GM21528 (cell line): Measurements from ENCODE around the gene UBASH3A.
"Not testable (repeated sequence)": the region's sequence is repeated elsewhere in the genome, so short reads cannot be mapped to it uniquely, and the experiment has no call there.

Experiments
- ATAC-seq: cut with Tn5 transposase; IDR thresholded peaks from one replicate; pipeline ENCODE4 v1.9.1; 2021; ENCODE audit warnings: mild to moderate bottlenecking, moderate library complexity; ENCODE audit not compliant: unreplicated experiment, low FRiP score

UBASH3A gene

GRCh38 chr21:42463861-42464515 lies 60.3 kb downstream of the UBASH3A start:
- ATAC-seq, result no peak

DNA sequence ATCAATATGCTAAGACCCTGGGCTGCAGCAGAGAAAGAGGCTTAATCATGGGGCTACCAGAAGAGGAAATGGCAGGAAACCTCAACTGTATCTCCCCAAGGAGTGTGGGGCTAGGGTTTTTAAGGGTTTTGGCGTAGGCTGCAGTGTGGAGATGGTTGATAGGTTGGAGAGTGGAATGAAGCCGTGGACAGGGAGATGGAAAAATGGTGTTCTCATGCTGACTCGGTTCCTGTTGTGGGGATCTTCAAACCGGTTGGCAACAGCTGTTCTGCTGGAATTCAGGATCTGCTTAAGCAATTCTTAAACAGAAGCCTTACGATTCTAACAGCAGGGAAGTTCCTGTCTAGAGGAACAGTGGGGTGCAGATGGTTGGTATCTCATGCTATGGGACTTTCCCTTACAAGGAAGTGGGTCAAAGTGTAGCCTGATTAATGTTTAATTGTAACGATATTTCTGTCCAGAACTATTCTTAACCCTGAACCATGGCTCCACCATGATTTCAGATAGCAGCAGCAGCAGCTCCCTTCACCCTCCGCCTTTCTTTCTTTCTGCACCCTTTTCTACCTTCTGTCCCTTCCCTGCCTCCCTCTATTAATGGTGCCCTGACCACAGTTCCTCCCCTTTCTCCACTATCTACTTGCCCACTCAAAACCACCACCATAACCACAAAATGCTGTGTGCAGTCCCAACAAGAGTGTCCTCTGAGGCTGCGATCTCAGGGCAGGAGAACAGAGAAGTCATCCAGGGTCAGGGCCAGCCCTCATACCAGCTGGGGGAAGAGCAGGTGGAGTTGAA lies 61.5 kb downstream of the UBASH3A start:
- ATAC-seq, result no peak

GRCh38 chr21:42465803-42466127 lies 62.1 kb downstream of the UBASH3A start:
- no peak for ATAC-seq

- no peak for ATAC-seq
Measured at GRCh38 chr21:42466700-42467099, 63.0 kb downstream of the UBASH3A start.

DNA sequence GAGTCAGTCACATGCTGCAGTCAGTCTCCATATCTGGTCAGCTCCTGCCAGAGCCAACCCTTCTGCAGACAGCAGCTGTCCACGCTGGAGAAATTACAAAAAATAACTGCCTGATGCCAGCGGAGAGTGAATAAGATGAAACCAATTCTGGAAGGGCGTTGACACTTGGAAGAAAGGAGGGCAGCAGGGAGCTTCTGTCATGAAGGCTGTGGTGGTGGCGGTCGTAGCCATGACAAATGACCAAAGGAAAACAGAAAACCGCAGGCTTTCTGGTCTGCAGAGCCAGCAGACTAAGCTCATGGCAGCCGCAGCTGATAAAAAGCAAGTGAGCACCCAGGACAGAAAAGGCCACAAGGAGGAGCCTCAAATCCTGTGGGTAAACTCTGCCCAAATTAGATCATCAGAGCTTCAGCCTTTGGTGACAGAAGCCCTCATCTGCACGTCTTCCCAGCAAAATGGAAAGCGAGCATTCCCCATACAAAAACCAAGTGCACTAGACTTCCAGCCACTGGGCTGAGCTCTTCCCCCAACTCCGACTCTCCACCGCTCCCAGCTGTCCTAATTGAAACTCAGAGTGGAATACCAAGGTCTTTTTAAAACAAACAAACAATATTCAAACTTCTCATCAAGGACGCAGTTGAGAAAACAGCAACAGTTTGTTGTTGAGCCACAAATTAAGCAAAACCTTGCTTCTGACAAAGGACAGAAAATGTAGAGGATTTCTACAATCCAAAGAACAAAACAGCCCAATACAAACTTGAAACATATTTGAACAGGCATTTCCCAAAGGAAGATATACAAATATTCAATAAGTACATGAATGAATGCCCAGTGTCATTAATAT lies 63.7 kb downstream of the UBASH3A start:
- ATAC-seq, result no peak

- no peak for ATAC-seq
Measured at GRCh38 chr21:42468491-42469131, 64.9 kb downstream of the UBASH3A start.

GRCh38 chr21:42469272-42469671 lies 65.6 kb downstream of the UBASH3A start:
- ATAC-seq, result no peak

- not testable (repeated sequence) for ATAC-seq
Measured at GRCh38 chr21:42469726-42470125, 66.0 kb downstream of the UBASH3A start.

DNA sequence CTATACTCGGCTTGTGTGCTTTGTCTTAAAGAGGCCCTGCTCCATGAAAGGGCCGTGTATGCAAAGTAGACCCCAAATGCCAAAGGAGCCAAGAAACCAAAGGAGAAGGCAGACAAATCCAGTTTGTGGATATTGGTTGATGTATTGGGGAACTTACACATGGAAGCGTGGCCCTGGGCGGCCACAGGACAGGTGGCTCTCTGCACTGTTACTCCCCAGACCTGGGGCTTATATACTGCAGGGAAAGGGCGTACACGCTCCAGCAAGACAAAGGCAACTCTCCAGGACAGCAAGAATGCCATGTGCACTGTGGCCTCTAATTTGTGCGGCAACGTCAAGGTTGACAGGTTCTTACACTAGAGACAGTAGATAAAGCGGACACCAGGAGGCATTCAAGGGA lies 67.5 kb downstream of the UBASH3A start:
- no peak for ATAC-seq

DNA sequence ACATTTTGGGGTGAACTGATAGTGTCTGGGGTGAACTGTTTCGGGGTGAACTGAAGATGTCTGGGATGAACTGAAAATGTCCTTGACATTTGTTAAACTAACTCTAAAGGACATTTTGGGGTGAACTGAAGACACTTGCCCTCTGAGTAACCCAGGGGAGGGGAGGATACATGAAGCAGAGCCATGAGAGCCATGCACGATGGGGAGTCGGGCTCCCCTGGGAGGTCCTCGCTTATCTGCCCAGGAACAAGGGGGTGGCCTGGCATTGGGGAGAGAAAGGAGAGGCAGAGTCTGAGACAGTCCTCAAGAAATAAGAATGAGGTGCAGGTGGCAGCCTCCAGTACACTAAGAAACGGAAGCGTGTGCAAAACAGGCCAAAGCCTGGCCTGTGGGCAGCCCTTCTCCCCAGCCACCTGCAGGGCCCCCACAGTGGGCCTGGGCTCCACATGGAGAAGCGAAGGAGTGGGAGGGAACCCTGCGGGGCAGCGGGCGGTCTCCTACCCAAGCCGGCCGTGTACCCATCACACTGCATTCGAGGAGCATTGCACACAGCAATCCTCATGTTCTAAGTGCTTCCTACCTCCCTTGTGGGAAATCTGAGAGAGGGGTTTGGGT lies 68.1 kb downstream of the UBASH3A start:
- ATAC-seq, result no peak

DNA sequence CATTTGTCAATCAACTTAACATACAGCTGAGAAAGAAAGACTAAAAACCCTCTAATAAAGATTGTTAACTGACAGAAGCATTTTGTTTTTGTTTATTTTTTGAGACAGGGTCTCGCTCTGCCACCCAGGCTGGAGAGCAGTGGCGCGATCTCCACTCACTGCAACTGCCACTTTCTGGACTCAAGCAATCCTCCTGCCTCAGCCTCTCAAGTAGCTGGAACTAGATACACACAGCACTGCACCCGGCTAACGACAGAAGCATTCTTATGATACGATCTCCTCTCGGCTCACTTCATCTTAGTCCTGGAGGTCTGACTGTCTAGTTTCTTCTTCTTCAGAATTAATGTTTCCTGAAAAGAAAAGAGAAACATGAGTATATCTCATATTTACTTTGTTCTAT lies 68.8 kb downstream of the UBASH3A start:
- ATAC-seq, result no peak

DNA sequence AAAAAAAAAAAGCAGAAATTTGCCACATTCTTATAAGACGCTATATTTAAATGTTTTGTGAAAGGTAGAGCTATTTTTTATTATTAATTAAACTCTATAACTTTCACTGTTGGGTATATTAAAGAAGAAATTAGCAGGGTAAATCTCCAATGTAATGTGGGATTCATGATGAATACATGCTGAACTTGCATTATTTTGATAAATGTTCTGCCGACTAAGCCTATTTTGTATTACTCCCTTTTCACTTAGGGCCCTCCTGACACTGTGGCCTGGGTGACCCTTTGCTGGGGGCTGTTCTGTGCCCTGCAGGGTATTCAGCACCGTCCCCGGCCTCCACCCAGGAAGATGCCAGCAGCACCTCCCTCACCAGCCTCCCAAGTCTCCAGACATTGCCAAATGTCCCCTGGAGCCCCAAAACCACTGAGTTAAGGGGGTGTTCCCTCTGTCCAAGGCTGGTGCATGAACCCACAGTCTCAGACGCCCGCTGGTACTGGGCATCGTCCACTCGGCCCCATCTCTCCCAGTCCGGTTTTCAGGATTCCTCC lies 69.9 kb downstream of the UBASH3A start:
- ATAC-seq, result no peak

- ATAC-seq, result no peak
Measured at GRCh38 chr21:42474043-42474831, 70.5 kb downstream of the UBASH3A start.

DNA sequence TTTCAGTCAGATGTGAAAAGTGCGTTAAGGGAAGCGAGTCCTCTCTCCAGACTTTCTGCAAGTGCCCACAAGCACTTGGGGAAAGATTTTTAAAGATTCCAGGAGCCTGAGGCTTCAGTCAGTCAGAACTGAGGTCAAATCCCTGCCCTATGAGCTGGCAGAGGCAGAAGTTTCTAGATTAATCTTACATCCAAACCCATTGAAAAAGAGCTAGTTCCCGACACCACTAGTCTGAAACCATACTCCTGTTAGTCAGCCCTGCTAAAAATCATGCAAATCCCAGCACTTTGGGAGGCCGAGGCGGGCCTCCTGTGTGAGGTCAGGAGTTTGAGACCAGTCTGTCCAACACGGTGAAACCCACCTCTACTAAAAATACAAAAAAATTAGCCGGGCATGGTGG lies 71.3 kb downstream of the UBASH3A start:
- no peak for ATAC-seq

GRCh38 chr21:42475526-42476387 lies 72.1 kb downstream of the UBASH3A start:
- no peak for ATAC-seq

DNA sequence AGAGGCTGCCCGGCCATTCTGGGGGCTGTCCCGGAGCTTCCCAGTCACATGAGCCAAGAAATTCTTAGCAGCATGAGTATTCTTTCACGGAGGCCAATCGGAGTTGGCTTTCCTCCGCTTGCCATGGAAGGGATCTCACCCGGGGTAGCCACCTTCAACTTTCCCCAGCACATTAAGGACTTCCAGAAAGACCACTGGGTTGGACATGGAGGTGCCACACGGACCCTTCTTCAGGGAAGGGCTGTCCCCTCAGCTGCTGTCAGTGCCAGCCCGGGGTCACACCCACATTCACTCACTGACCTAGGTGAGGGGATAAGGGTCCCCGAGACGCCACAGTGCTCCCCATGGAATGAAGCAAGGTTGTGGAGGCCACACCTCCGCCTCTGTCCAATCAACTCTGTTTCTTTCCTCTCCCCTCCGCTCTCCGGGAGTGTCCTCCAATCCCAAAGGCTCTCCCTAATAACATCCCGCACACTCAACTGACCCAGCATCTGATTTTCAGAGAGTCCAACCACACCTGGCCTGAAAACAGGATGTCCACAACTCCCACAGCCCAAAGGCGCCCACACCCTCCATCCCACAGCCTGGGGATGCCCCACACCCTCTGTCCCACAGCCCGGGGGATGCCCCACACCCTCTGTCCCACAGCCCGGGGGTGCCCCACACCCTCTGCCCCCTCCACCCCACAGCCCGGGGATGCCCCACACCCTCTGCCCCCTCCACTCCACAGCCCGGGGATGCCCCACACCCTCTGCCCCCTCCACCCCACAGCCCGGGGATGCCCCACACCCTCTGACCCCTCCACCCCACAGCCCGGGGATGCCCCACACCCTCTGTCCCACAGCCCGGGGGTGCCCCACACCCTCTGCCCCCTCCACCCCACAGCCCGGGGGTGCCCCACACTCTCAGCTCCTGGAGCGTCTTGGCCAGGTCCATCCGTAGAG lies 73.0 kb downstream of the UBASH3A start:
- ATAC-seq, result no peak

DNA sequence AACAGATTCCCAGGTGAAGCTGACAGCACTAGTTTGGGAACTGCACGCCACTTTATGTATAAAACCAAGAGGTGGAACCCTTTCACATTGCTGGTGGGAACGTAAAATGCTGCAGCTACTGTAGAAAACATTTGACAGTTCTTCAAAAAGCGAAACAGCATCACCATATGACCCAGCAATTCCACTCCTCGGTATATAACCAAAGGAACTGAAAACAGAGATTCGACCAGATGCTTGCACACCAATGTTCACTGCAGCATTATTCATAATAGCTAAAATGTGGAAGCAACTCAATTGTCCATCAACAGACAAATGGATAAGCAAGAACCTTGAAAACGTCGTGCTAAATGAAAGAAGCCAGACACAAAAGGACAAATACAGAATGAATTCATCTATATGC lies 74.8 kb downstream of the UBASH3A start:
- ATAC-seq, result no peak
